H1 (cell line): ENCODE data around the gene GPR15LG. TPM values are rescaled to one million over a fixed set of nuclear protein-coding genes. Genes with fewer than 3 reads are reported as not detected.

ENCODE experiments used
- ATF3 ChIP-seq: IDR thresholded peaks from 2 replicates; pipeline ENCODE4 v1.6.1; 2011; ENCODE audit warnings: low read depth, mild to moderate bottlenecking, low read length; ENCODE audit not compliant: insufficient read depth
- BACH1 ChIP-seq: IDR thresholded peaks from 2 replicates; pipeline ENCODE4 v1.6.1; 2012; ENCODE audit warnings: low read length, improper control_type of control experiment
- CBX8 ChIP-seq: fragments of 300-800, 300-1000 bp; sonication (generic); IDR thresholded peaks from 2 replicates; pipeline ENCODE4 v1.7.1; 2016; ENCODE audit warnings: low read depth, low read length, borderline replicate concordance
- CHD1 ChIP-seq: IDR thresholded peaks from 2 replicates; pipeline ENCODE4 v1.6.1; 2012; ENCODE audit warnings: low read depth, low read length, improper control_type of control experiment
- CHD2 ChIP-seq: IDR thresholded peaks from 2 replicates; pipeline ENCODE4 v1.6.1; 2012; ENCODE audit warnings: low read length, improper control_type of control experiment
- CREB1 ChIP-seq: IDR thresholded peaks from 2 replicates; pipeline ENCODE4 v1.6.1; 2012; ENCODE audit warnings: inconsistent platforms
- E2F6 ChIP-seq: IDR thresholded peaks from 2 replicates; pipeline ENCODE4 v1.6.1; 2012; ENCODE audit warnings: inconsistent platforms
- EZH2 ChIP-seq: fragments of 200-600 bp; sonication (generic); IDR thresholded peaks from 2 replicates; pipeline ENCODE4 v1.7.1; 2012; ENCODE audit warnings: low read depth, mild to moderate bottlenecking, moderate library complexity, low read length, inconsistent platforms; ENCODE audit not compliant: severe bottlenecking
- HDAC6 ChIP-seq: IDR thresholded peaks from one replicate; pipeline ENCODE4 v1.7.1; 2012; ENCODE audit warnings: low read depth, mild to moderate bottlenecking, inconsistent platforms, low read length, moderate library complexity
- KDM4A ChIP-seq: IDR thresholded peaks from one replicate; pipeline ENCODE4 v1.7.1; 2012; ENCODE audit warnings: low read depth, mild to moderate bottlenecking, moderate library complexity, low read length, inconsistent platforms; ENCODE audit not compliant: severe bottlenecking
- PHF8 ChIP-seq: fragments of 200-600 bp; sonication (generic); conservative IDR thresholded peaks from 2 replicates; pipeline ENCODE4 v1.7.1; 2012; ENCODE audit warnings: low read depth, mild to moderate bottlenecking, inconsistent platforms, low read length, moderate library complexity
- POLR2A ChIP-seq, 2 experiments: IDR thresholded peaks; 1 replicate in 1 of 2; 2 replicates in 1 of 2; pipeline ENCODE4 v1.6.1; 2011; ENCODE audit warnings: low read depth in 2 of 2, low read length in 2 of 2, mild to moderate bottlenecking in 2 of 2; ENCODE audit errors: control extremely low read depth in 1 of 2
- POLR2AphosphoS5 ChIP-seq: IDR thresholded peaks from 2 replicates; pipeline ENCODE4 v1.6.1; 2011; ENCODE audit warnings: low read depth, low read length
- RAD21 ChIP-seq, 2 experiments: IDR thresholded peaks in 1 of 2; conservative IDR thresholded peaks in 1 of 2; 2 replicates each; pipeline ENCODE4 v1.6.1; 2011; ENCODE audit warnings: low read depth in 2 of 2, low read length in 2 of 2, improper control_type of control experiment in 1 of 2, inconsistent platforms in 1 of 2, mild to moderate bottlenecking in 1 of 2, moderate library complexity in 1 of 2
- RFX5 ChIP-seq: IDR thresholded peaks from 2 replicates; pipeline ENCODE4 v1.6.1; 2011; ENCODE audit warnings: low read depth, low read length, improper control_type of control experiment, borderline replicate concordance
- RNF2 ChIP-seq: fragments of 200-900, 300-1000 bp; sonication (generic); IDR thresholded peaks from 2 replicates; pipeline ENCODE4 v1.7.1; 2016; ENCODE audit warnings: borderline replicate concordance, low read depth, mild to moderate bottlenecking, antibody characterized with exemption, low read length; ENCODE audit not compliant: poor library complexity, severe bottlenecking; ENCODE audit errors: missing control alignments
- SAP30 ChIP-seq: fragments of 300-600 bp; sonication (generic); IDR thresholded peaks from 2 replicates; pipeline ENCODE4 v1.7.1; 2012; ENCODE audit warnings: low read length, moderate library complexity, mild to moderate bottlenecking, inconsistent platforms; ENCODE audit not compliant: insufficient read depth, insufficient replicate concordance
- SIX5 ChIP-seq: IDR thresholded peaks from 2 replicates; pipeline ENCODE4 v1.6.1; 2011; ENCODE audit warnings: mild to moderate bottlenecking, low read depth, low read length
- SUZ12 ChIP-seq: fragments of 200-600 bp; sonication (generic); IDR thresholded peaks from 2 replicates; pipeline ENCODE4 v1.6.1; 2012; ENCODE audit warnings: mild to moderate bottlenecking, inconsistent platforms, low read length, moderate library complexity, mixed read lengths
- TAF1 ChIP-seq: IDR thresholded peaks from 2 replicates; pipeline ENCODE4 v1.6.1; 2011; ENCODE audit warnings: mild to moderate bottlenecking, low read depth, low read length
- TBP ChIP-seq: IDR thresholded peaks from 2 replicates; pipeline ENCODE4 v1.6.1; 2011; ENCODE audit warnings: low read depth, low read length, improper control_type of control experiment
- USF2 ChIP-seq: IDR thresholded peaks from 2 replicates; pipeline ENCODE4 v1.6.1; 2011; ENCODE audit warnings: low read length, improper control_type of control experiment
- YY1 ChIP-seq: IDR thresholded peaks from 2 replicates; pipeline ENCODE4 v1.6.1; 2011; ENCODE audit warnings: low read depth, mild to moderate bottlenecking, low read length
- polyA plus RNA-seq, 7 experiments: library from polyadenylated mRNA; depleted of rRNA in 3 of 7; stranded (reverse) in 5 of 7; unstranded in 2 of 7; fragments of >200 nt in 5 of 7; fragments of 200-250 nt in 2 of 7; gene quantifications; 1 replicate in 5 of 7; 2 replicates in 1 of 7; 4 replicates in 1 of 7; pipeline versions ENCODE4 v1.2.1 to v1.2.3, GENCODE V29; 2011 to 2013; ENCODE audit warnings: missing spikeins in 2 of 7, mixed read lengths in 2 of 7
- total RNA-seq: library from RNA; stranded (reverse); fragmentation: NEBNext Ultra II Directional; extraction: Animal tissue kit (Norgen Biotek cat#: 25700); gene quantifications from 2 replicates; pipeline ENCODE4 v1.2.1, GENCODE V29; 2021

GPR15LG gene
- total and polyA plus RNA-seq, 2 of the 8 experiments (the other 6 are each of a cell fraction or from before 2014, with no cell fraction given) = not detected

GRCh38 chr10:84194424-84195043, 20.9 kb downstream of the GPR15LG start, which contains the start of gene CDHR1 (continued):
- TF ChIP-seq RFX5 (no peak), SIX5 (no peak), SUZ12 (peak; percentile 61; the same call in 1 of the 2 replicates), CBX8 (no peak), TAF1 (no peak), POLR2AphosphoS5 (no peak), RAD21 (IDR thresholded peaks at IDR 0.05 in 1 of 2, conservative IDR thresholded peaks at IDR 0.05 in 1 of 2; ENCODE audit: low read depth in 2 of 2, low read length in 2 of 2) (no peak), SAP30 (no peak), TBP (no peak), CREB1 (peak; percentile 69), YY1 (no peak), POLR2A (IDR thresholded peaks at IDR 0.05; ENCODE audit: control extremely low read depth in 1 of 2, low read depth in 2 of 2, low read length in 2 of 2) (no peak), E2F6 (peak; percentile 20; the same call in 1 of the 2 replicates), ATF3 (no peak), USF2 (no peak), BACH1 (no peak), CHD2 (no peak), CHD1 (no peak), EZH2 (peak; percentile 63), PHF8 (no peak), KDM4A (peak; percentile 99), RNF2 (no peak), HDAC6 (no peak)
